Pons (tissue), 1 donor: Measurements from ENCODE around the gene NCK2.
"Not testable (repeated sequence)": the region's sequence is repeated elsewhere in the genome, so short reads cannot be mapped to it uniquely, and the experiment has no call there.

Experiments used
- DNase-seq: peaks from one replicate; pipeline ENCODE4 v3.0.0-alpha.2; 2016; ENCODE audit warnings: low spot score

NCK2 gene

GRCh38 chr2:105893011-105893995, 148.6 kb downstream of the NCK2 start:
- DNase-seq, result no peak

- DNase-seq, result no peak
Measured at GRCh38 chr2:105894327-105894944, 149.7 kb downstream of the NCK2 start.

GRCh38 chr2:105895990-105896764, 151.5 kb downstream of the NCK2 start:
- DNase-seq, result no peak

GRCh38 chr2:105896765-105897163, 152.1 kb downstream of the NCK2 start:
- DNase-seq, result no peak

GRCh38 chr2:105897694-105898093, 153.0 kb downstream of the NCK2 start:
- not testable (repeated sequence) for DNase-seq

GRCh38 chr2:105903051-105903674, 158.5 kb downstream of the NCK2 start:
- DNase-seq, result no peak

GRCh38 chr2:105904938-105905337, 160.2 kb downstream of the NCK2 start:
- no peak for DNase-seq

GRCh38 chr2:105906481-105906880, 161.8 kb downstream of the NCK2 start:
- DNase-seq, result no peak

GRCh38 chr2:105907184-105907583, 162.5 kb downstream of the NCK2 start:
- DNase-seq, result no peak

- no peak for DNase-seq
Measured at GRCh38 chr2:105909215-105909614, 164.5 kb downstream of the NCK2 start.

GRCh38 chr2:105910497-105911238, 166.0 kb downstream of the NCK2 start:
- DNase-seq, result no peak

GRCh38 chr2:105911425-105911824, 166.7 kb downstream of the NCK2 start:
- no peak for DNase-seq

- no peak for DNase-seq
Measured at GRCh38 chr2:105912081-105912480, 167.4 kb downstream of the NCK2 start.

- DNase-seq, result no peak
Measured at GRCh38 chr2:105915005-105915558, 170.4 kb downstream of the NCK2 start.

GRCh38 chr2:105917226-105917625, 172.5 kb downstream of the NCK2 start:
- no peak for DNase-seq

GRCh38 chr2:105917688-105918087, 173.0 kb downstream of the NCK2 start:
- DNase-seq, result no peak

- peak; percentile 89 for DNase-seq
Measured at GRCh38 chr2:105919191-105919811, 174.6 kb downstream of the NCK2 start.

GRCh38 chr2:105919826-105920225, 175.1 kb downstream of the NCK2 start:
- no peak for DNase-seq

GRCh38 chr2:105924271-105924670, 179.6 kb downstream of the NCK2 start:
- DNase-seq, result no peak

GRCh38 chr2:105924932-105925331, 180.2 kb downstream of the NCK2 start:
- no peak for DNase-seq
